Pulmonary artery endothelial cell (primary cell): ENCODE results near the gene N4BP2L2. TPM values are rescaled to one million over a fixed set of nuclear protein-coding genes. Genes with fewer than 3 reads are reported as not detected.

ENCODE experiments used
- total RNA-seq: library from RNA; depleted of rRNA; stranded (reverse); fragments of >200 nt; gene quantifications from 2 replicates; pipeline ENCODE4 v1.2.3, GENCODE V29; 2014

N4BP2L2 gene
- total RNA-seq, 1 donor from 2014 or later: 57.3 TPM

Other genes starting within 250 kb of the N4BP2L2 start
- gene ZAR1L, start 223.4 kb downstream of the N4BP2L2 start, total RNA-seq: not detected in 2 replicates
- 7.0 and 10.6 TPM in 2 replicates for gene BRCA2, start 223.3 kb downstream of the N4BP2L2 start, total RNA-seq
- gene N4BP2L1, start 110.7 kb downstream of the N4BP2L2 start, total RNA-seq: 1.5 and 2.0 TPM in 2 replicates
- gene PDS5B, start 47.7 kb upstream of the N4BP2L2 start, total RNA-seq: 31.5 and 35.9 TPM in 2 replicates